ENCODE measurements around the gene CIC.
"Not testable (repeated sequence)": the region's sequence is repeated elsewhere in the genome, so short reads cannot be mapped to it uniquely, and the experiment has no call there.

CIC gene

GRCh38 chr19:42254089-42254849 is 14.8 kb upstream of the CIC start:
- no peaks in the 10 kb centered on the region for H3K27me3 ChIP-seq
- H3K4me1 ChIP-seq, result peaks cover 0 to 51% (median 45%) of the 10 kb centered on the region in 4 donors
- intact Hi-C loops (cut with DNase I; ENCODE audit: low total_unique reads), result loop anchor here (1.0 kb wide), 1 partner anchor 14 kb away; no protein-coding TSS in a partner anchor
- no peak for TF ChIP-seq CTCF (IDR thresholded peaks at IDR 0.05)
- peaks cover 0 to 12% (median 9%) of the 10 kb centered on the region in 3 donors for H3K36me3 ChIP-seq
- peak; percentile 74 to 89 for DNase-seq
- H3K27ac ChIP-seq, result peak overlapping the region; percentile 99
- no peaks in the 10 kb centered on the region for H3K9me3 ChIP-seq
- H3K4me3 ChIP-seq, result peak overlapping the region; percentile 85 to 97

- peaks cover 0 to 43% (median 39%) of the 10 kb centered on the region in 4 donors for H3K4me1 ChIP-seq
- TF ChIP-seq CTCF (IDR thresholded peaks at IDR 0.05), result peak in 1 of 2 experiments; percentile 11
- peak within 1 kb of the TSS; percentile 99 for H3K27ac ChIP-seq
- DNase-seq, result peak; percentile 94 to 97
- H3K36me3 ChIP-seq, result peaks cover 0 to 3% (median 2%) of the 10 kb centered on the region in 3 donors
- H3K9me3 ChIP-seq, result no peaks in the 10 kb centered on the region
- no peaks in the 10 kb centered on the region for H3K27me3 ChIP-seq
- H3K4me3 ChIP-seq, result peak within 1 kb of the TSS; percentile 85 to 97
- intact Hi-C loops (cut with DNase I; ENCODE audit: low total_unique reads), result loop anchor here (1.0 kb wide), 1 partner anchor 13 kb away; no protein-coding TSS in a partner anchor
Measured at GRCh38 chr19:42254850-42255765, 13.9 kb upstream of the CIC start, which contains the start of gene ERF. ERF (minus strand) TSS chr19:42255128; CDS start chr19:42254999, 129 bp downstream.

- no peak for TF ChIP-seq CTCF (IDR thresholded peaks at IDR 0.05)
- no peaks in the 10 kb centered on the region for H3K36me3 ChIP-seq
- H3K27me3 ChIP-seq, result no peaks in the 10 kb centered on the region
- intact Hi-C loops (cut with DNase I; ENCODE audit: low total_unique reads), result no loop called here
- peaks cover 0 to 33% (median 30%) of the 10 kb centered on the region in 4 donors for H3K4me1 ChIP-seq
- no peaks in the 10 kb centered on the region for H3K9me3 ChIP-seq
- DNase-seq, result peak; percentile 58 to 79
- H3K27ac ChIP-seq, result peak overlapping the region; percentile 99
- peak overlapping the region; percentile 85 to 97 for H3K4me3 ChIP-seq
Measured at GRCh38 chr19:42255766-42256745, 13.0 kb upstream of the CIC start.

GRCh38 chr19:42257842-42258241 is 11.2 kb upstream of the CIC start:
- H3K4me3 ChIP-seq; H3K9me3 ChIP-seq; H3K27me3 ChIP-seq; DNase-seq; intact Hi-C loops (cut with DNase I; ENCODE audit: low total_unique reads); H3K36me3 ChIP-seq; H3K27ac ChIP-seq: not testable (repeated sequence)
- H3K4me1 ChIP-seq, result peaks cover 0 to 15% (median 12%) of the 10 kb centered on the region in 4 donors

- Histone ChIP-seq H3K27me3 (no peaks in the 10 kb centered on the region), H3K36me3 (no peaks in the 10 kb centered on the region), H3K4me3 (no peak overlapping the region), H3K9me3 (no peaks in the 10 kb centered on the region), H3K27ac (no peak overlapping the region), H3K4me1 (no peaks in the 10 kb centered on the region)
- intact Hi-C loops (cut with DNase I; ENCODE audit: low total_unique reads), result no loop called here
- no peak for TF ChIP-seq CTCF (IDR thresholded peaks at IDR 0.05)
- no peak for DNase-seq
Measured at GRCh38 chr19:42261763-42262162, 7.3 kb upstream of the CIC start.

GRCh38 chr19:42266105-42266504 is 2.9 kb upstream of the CIC start:
- intact Hi-C loops (cut with DNase I; ENCODE audit: low total_unique reads); H3K36me3 ChIP-seq; H3K27me3 ChIP-seq; H3K4me3 ChIP-seq; H3K9me3 ChIP-seq; H3K27ac ChIP-seq; DNase-seq: not testable (repeated sequence)
- H3K4me1 ChIP-seq, result peaks cover 0 to 24% (median 21%) of the 10 kb centered on the region in 4 donors

GRCh38 chr19:42266928-42267603 is 2.0 kb upstream of the CIC start:
- DNase-seq; H3K36me3 ChIP-seq; H3K27ac ChIP-seq; H3K27me3 ChIP-seq; intact Hi-C loops (cut with DNase I; ENCODE audit: low total_unique reads); H3K9me3 ChIP-seq; H3K4me3 ChIP-seq: not testable (repeated sequence)
- peaks cover 0 to 34% (median 29%) of the 10 kb centered on the region in 4 donors for H3K4me1 ChIP-seq

Data from tibial artery (tissue), 4 donors.